ENCODE data around the gene TOX3.

The TOX3 gene

DNA sequence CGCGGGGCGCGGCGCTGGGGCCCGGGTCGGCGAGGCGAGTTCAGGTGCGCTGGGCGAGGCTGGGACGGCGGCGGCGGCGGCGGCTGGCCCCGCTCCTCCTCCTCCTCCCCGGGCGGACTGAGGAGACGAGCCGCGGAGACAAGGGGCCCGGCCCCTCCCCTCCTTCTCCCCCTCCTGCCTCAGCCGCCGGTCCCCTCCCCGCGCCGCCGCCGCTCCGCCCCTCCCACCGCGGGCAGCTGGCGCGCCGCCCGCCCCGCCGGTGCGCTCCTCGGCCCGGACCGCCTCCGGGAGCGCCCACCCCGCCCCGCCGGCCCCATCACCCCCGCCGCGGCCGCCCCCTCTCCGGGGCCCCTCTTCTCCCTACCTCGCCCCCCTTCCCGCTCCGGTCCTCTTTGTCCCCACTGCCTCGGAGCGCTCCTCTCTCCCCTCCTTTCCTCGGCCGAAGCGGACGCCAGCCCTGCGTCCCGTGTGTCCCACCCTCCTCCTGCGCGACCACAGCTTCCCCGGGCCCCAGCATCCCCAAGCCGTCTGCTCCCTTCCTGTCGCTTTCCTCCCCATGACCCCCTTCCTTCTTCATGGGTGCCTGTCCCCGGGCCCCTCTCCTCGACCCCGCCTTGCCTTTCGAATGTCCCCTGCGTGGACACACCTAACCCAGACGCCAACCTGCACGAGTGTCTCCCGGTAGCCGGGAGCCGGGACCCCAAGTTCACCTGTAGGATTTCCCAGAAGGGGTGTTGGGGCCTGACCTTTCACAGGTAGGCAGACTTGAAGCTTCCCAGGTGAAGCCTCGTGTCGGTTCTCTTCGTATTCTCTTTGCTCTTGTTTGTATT is at the start of gene TOX3:
Gene TOX3 (minus strand): TSS at position 140 of the 830 bp plus-strand sequence. CDS start 420 bp downstream, outside the sequence.
- DNase-seq = peak; percentile 6

DNA sequence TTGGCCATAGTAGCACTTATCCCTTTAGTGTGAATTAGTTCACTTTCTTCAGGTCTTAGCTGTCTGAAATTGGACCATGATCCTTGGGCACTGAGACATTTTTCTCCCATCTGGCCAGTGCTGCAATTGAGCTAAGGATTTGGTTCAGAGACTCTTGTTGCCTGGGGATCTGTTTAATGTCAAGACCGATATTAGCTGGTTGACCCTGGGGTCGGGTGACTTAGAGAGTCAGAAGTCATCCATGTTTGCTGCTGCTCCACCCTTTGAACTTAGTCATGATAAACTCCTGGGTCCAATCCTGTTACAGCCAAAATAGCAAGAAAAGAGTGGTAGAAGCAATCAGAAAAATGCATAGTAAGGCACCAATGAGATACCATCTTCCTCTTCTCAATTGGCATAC is 45.8 kb upstream of the TOX3 start:
- DNase-seq = no peak

- no peak for DNase-seq
Measured at GRCh38 chr16:52591934-52592592, 45.1 kb upstream of the TOX3 start.

GRCh38 chr16:52591471-52591870 is 44.5 kb upstream of the TOX3 start:
- no peak for DNase-seq

DNA sequence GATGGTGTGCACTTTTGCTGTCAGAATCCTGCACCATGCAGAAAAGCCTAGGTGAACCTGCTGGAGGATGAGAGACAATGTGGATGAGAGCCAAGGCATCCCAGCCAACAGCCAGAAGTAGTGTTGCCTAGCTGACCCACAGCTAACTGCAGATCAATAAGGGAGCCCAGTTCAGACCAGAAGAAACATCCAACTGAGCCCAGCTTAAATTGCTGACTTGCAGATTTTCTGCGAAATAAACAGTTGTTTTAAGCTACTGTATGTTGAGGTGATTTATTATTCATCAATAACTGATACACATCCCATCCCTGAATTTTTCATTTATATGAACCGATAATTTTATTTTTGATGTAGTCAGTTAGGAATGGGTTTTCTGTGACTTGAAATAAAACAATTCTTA is 39.2 kb upstream of the TOX3 start:
- no peak for DNase-seq

GRCh38 chr16:52584354-52585320 is 37.7 kb upstream of the TOX3 start:
- DNase-seq = no peak

DNA sequence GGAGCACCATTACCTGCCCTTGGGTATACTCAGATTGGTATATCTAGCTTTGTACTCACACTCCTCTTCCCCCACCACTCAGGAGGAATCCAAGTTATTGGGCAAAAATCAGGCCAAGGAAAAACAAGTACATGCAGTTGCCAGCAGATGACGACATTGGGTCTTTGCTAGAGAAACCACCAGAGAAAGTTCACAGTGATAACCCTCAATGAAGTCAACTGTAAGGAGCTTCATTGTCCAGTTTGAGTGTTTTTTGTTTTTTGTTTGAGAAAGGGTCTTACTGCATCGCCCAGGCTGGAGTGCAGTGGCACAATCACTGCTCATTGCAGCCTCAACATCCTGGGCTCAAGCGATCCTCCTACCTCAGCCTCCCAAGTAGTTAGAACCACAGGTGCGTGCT is 34.6 kb upstream of the TOX3 start:
- DNase-seq = no peak

- DNase-seq = no peak
Measured at GRCh38 chr16:52580488-52580887, 33.5 kb upstream of the TOX3 start.

GRCh38 chr16:52578829-52579498 is 32.0 kb upstream of the TOX3 start:
- no peak for DNase-seq

- no peak for DNase-seq
Measured at GRCh38 chr16:52578007-52578828, 31.3 kb upstream of the TOX3 start.

DNA sequence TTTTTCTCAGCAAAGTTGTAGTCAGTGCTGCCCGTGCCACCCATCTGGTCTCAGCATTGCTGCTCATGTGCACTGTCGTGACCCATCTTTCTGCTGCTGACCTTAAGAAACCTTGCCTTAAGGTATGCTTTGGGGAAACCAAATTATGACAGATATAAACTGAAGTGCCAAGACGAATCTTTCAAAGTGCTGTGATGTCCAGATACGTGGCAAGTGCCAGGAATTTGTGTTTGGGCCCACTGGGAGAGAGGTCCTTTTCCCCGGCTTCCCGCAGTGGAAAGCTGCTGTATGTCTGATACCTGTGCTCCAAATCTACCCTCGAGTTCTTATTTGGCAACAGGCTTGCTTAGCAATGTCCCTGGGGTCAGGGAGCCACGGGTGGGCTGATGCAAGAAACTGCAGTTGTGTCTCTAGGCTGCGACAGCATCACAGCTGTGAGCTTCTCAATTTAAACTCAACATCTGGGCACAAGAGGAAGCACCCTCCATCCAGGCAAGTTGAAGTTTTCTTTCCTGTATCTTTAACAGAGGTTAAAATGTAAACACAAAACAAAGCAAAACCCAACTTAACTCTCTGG is 30.3 kb upstream of the TOX3 start:
- DNase-seq = no peak

- DNase-seq = no peak
Measured at GRCh38 chr16:52573365-52574299, 26.7 kb upstream of the TOX3 start.

DNA sequence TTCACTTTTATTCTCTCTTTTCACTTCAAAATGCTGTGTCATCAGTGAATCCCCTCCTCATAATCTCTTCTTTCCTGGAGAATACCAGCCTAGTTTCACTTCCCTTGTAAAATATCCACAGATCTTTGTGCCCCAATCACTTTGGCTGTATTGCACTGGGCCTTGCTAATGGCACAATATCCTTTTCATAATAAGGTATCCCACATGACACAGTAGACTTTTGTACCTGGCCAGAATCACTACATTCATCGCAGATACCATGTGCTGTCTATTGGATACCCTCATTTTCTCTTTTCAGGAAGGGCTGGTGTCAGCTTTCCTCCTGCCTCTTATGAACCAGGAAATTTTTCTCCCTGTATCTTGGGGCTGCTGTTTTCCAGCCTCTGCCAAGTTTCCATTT is 25.7 kb upstream of the TOX3 start:
- no peak for DNase-seq

- no peak for DNase-seq
Measured at GRCh38 chr16:52570495-52571091, 23.6 kb upstream of the TOX3 start.

DNA sequence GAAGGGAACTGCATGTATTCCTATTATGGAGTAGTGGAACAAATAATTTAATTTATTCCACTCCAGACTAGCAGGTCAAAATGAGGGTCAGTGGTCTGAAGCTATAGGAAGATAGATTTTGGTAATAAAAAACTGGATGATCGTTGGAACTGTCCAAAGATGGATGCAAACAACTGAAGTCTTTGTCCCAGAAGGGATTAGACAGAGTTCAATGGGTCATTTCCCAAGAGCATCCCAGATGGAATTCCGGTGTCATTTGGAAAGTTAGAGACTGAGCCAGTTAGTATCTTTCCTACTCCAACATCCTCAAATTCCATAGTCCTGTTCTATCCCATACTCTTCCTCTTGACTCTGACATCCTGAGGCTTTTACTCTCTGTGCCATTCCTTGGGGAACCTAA is 22.8 kb upstream of the TOX3 start:
- no peak for DNase-seq

GRCh38 chr16:52568983-52569690 is 22.2 kb upstream of the TOX3 start:
- DNase-seq = no peak

GRCh38 chr16:52568495-52568894 is 21.6 kb upstream of the TOX3 start:
- no peak for DNase-seq

DNA sequence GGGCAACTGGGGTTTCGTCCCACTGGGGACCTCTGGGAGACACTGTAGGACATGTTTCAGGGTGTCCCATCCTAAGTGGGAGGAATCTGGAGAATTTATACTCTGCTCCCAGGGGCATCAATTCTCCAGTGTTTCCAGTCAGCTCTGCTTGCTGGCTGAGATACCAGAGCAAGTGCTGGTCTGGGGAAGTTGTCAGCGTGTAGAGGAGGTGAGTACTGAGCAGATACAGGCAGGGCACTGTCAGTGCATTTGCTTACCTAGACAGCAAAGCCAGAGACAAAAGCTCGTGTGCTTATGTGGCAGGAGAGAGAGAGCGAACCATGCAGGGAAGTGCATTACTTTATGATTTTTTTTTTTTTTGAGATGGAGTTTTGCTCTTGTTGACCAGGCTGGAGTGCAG is 20.2 kb upstream of the TOX3 start:
- DNase-seq = no peak
